Esophagus squamous epithelium (tissue), 4 donors: ENCODE data around the gene GLB1L3.

ENCODE experiments used
- POLR2A ChIP-seq, 4 donors: fragments of 450-650 bp; IDR thresholded peaks; one replicate each; pipeline ENCODE4 v1.6.1; 2017; ENCODE audit warnings: antibody characterized with exemption in 4 of 4, mild to moderate bottlenecking in 4 of 4, moderate library complexity in 3 of 4
- TF ChIP-seq, protein P1 (sequence below), 6 experiments: fragments of 450-650 bp in 4 of 6; fragments of 200-600 bp in 2 of 6; sonication (generic) in 2 of 6; IDR thresholded peaks; one replicate each; pipeline ENCODE4 v1.5.1; 2016 to 2019; ENCODE audit warnings: antibody characterized with exemption in 6 of 6, mild to moderate bottlenecking in 4 of 6, moderate library complexity in 4 of 6

DNA sequence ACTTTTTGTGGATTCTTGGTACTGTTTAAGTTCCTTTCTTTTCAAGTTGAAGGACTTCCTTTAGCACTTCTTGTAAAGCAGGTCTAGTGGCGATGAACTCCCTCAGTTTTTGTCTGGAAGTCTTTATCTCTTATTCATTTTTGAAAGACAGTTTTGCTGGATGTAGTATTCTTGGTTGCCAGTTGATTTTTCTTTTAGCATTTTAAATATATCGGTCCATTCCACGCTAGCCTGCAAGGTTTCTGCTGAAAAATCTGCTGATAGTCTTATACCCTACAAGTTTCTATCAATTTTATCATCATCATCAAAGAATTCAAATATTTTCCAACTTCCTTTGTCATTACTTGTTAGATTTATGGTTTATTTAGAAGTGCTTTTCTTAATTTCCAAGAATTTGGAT lies 40.9 kb downstream of the GLB1L3 start:
- TF ChIP-seq, protein P1, sequence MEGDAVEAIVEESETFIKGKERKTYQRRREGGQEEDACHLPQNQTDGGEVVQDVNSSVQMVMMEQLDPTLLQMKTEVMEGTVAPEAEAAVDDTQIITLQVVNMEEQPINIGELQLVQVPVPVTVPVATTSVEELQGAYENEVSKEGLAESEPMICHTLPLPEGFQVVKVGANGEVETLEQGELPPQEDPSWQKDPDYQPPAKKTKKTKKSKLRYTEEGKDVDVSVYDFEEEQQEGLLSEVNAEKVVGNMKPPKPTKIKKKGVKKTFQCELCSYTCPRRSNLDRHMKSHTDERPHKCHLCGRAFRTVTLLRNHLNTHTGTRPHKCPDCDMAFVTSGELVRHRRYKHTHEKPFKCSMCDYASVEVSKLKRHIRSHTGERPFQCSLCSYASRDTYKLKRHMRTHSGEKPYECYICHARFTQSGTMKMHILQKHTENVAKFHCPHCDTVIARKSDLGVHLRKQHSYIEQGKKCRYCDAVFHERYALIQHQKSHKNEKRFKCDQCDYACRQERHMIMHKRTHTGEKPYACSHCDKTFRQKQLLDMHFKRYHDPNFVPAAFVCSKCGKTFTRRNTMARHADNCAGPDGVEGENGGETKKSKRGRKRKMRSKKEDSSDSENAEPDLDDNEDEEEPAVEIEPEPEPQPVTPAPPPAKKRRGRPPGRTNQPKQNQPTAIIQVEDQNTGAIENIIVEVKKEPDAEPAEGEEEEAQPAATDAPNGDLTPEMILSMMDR (IDR thresholded peaks at IDR 0.05), result no peak
- TF ChIP-seq POLR2A (IDR thresholded peaks at IDR 0.05), result no peak
